GM12878 (cell line): ENCODE results near the gene ITGA1. TPM values are rescaled to one million over a fixed set of nuclear protein-coding genes. Genes with fewer than 3 reads are reported as not detected.

Experiments used
- ATAC-seq: fragments of 200-7000 bp; cut with Tn5 transposase; 3 replicates; pipeline ENCODE4 v1.9.1; 2020; ENCODE audit warnings: mild to moderate bottlenecking, moderate library complexity
- BruUV-seq: library from RNA; stranded (reverse); fragments of 400-500 nt; replicated peaks from 2 replicates; lab custom pipeline; 2021; lab: Mats Ljungman, UMichigan
- CTCF ChIA-PET: fragments of 300-600 bp; sonication (Branson Sonifier 250); formaldehyde crosslinking; extraction: SDS; loops from one replicate; lab custom pipeline; 2021; ENCODE audit warnings: inconsistent platforms; lab: Yijun Ruan, JAX
- POLR2A ChIA-PET: fragments of 350-600 bp; formaldehyde crosslinking; extraction: SDS; loops from one replicate; lab custom pipeline; 2021; ENCODE audit warnings: inconsistent platforms; lab: Charles Lee
- RAD21 ChIA-PET: fragments of 300-600 bp; sonication (Branson Sonifier 250); formaldehyde crosslinking; loops from one replicate; lab custom pipeline; 2023; ENCODE audit warnings: antibody characterized with exemption; ENCODE audit not compliant: unreplicated experiment; lab: Charles Lee
- SMC1A ChIA-PET: fragments of 300-600 bp; sonication (Branson Sonifier 250); formaldehyde crosslinking; loops from one replicate; lab custom pipeline; 2023; ENCODE audit not compliant: unreplicated experiment, uncharacterized antibody; lab: Charles Lee
- DNase-seq: peaks from one replicate; pipeline ENCODE4 v3.0.0-alpha.2; 2011; ENCODE audit warnings: low read depth, low spot score
- FAIRE-seq: peaks from 3 replicates; lab custom pipeline; 2011; peaks lifted over from hg19 to GRCh38; lab: Jason Lieb, UNC
- H2AFZ ChIP-seq: 2 replicates; pipeline ENCODE4 v1.6.0; 2011; ENCODE audit warnings: low read depth, low read length, control low read depth; ENCODE audit not compliant: control insufficient read depth
- H3K27ac ChIP-seq: 2 replicates; pipeline ENCODE4 v1.5.1; 2011; ENCODE audit warnings: control low read depth; ENCODE audit not compliant: control insufficient read depth, insufficient read depth
- H3K27me3 ChIP-seq, 2 experiments: replicated peaks in 1 of 2; 2 replicates each; pipeline versions ENCODE4 v1.6.0 to v1.6.1; 2011; ENCODE audit warnings: low read length in 1 of 2; ENCODE audit not compliant: control insufficient read depth in 2 of 2, insufficient read depth in 2 of 2
- H3K36me3 ChIP-seq, 2 experiments: 2 replicates each; pipeline ENCODE4 v1.5.1; 2011; ENCODE audit warnings: low read length in 1 of 2; ENCODE audit not compliant: control insufficient read depth in 2 of 2, insufficient read depth in 2 of 2
- H3K4me1 ChIP-seq: 2 replicates; pipeline ENCODE4 v1.6.1; 2011; ENCODE audit warnings: mild to moderate bottlenecking, low read length, moderate library complexity, mixed read lengths; ENCODE audit not compliant: control insufficient read depth, insufficient read depth
- H3K4me2 ChIP-seq: 2 replicates; pipeline ENCODE4 v1.6.0; 2011; ENCODE audit warnings: control low read depth; ENCODE audit not compliant: control insufficient read depth, insufficient read depth
- H3K4me3 ChIP-seq: fragments of 200-600 bp; sonication (generic); 2 replicates; pipeline ENCODE4 v1.5.1; 2016
- H3K79me2 ChIP-seq: 2 replicates; pipeline ENCODE4 v1.6.0; 2011; ENCODE audit warnings: low read length; ENCODE audit not compliant: control insufficient read depth, insufficient read depth
- H3K9ac ChIP-seq: 2 replicates; pipeline ENCODE4 v1.8.0; 2011; ENCODE audit warnings: low read length, control low read depth, mixed read lengths; ENCODE audit not compliant: control insufficient read depth, insufficient read depth
- H3K9me3 ChIP-seq: replicated peaks from 3 replicates; pipeline ENCODE4 v1.5.1; 2011; ENCODE audit warnings: mild to moderate bottlenecking, low read length; ENCODE audit not compliant: control insufficient read depth, insufficient read depth
- H4K20me1 ChIP-seq: 2 replicates; pipeline ENCODE4 v1.6.0; 2011; ENCODE audit not compliant: control insufficient read depth, insufficient read depth
- BHLHE40 ChIP-seq, 2 experiments: fragments of 450-650 bp in 1 of 2; IDR thresholded peaks; 2 replicates each; pipeline ENCODE4 v1.6.1; 2011 to 2017; ENCODE audit warnings: low read depth in 2 of 2, borderline replicate concordance in 1 of 2, improper control_type of control experiment in 1 of 2, low read length in 1 of 2, mild to moderate bottlenecking in 1 of 2
- CREB1 ChIP-seq: IDR thresholded peaks from 2 replicates; pipeline ENCODE4 v1.6.1; 2012; ENCODE audit warnings: low read depth, mild to moderate bottlenecking, inconsistent platforms
- ESRRA ChIP-seq: IDR thresholded peaks from 2 replicates; pipeline ENCODE4 v1.6.1; 2012; ENCODE audit warnings: mild to moderate bottlenecking, low read length, improper control_type of control experiment
- HDGF ChIP-seq: fragments of 450-650 bp; IDR thresholded peaks from 2 replicates; pipeline ENCODE4 v1.6.1; 2016; ENCODE audit warnings: antibody characterized with exemption
- JUND ChIP-seq: IDR thresholded peaks from 2 replicates; pipeline ENCODE4 v1.6.1; 2012; ENCODE audit warnings: low read depth, mild to moderate bottlenecking, low read length, improper control_type of control experiment, moderate library complexity
- MTA2 ChIP-seq: fragments of 450-650 bp; IDR thresholded peaks from 2 replicates; pipeline ENCODE4 v1.6.1; 2016; ENCODE audit warnings: low read depth, mild to moderate bottlenecking, moderate library complexity
- MYC ChIP-seq: IDR thresholded peaks from 2 replicates; pipeline ENCODE4 v1.6.1; 2011; ENCODE audit warnings: mild to moderate bottlenecking, low read length, moderate library complexity, inconsistent platforms; ENCODE audit not compliant: insufficient read depth, insufficient replicate concordance, insufficient read length, severe bottlenecking
- NBN ChIP-seq: fragments of 450-650 bp; IDR thresholded peaks from 2 replicates; pipeline ENCODE4 v1.6.1; 2016
- NR2F1 ChIP-seq: fragments of 450-650 bp; conservative IDR thresholded peaks from 2 replicates; pipeline ENCODE4 v1.6.1; 2017; ENCODE audit warnings: mild to moderate bottlenecking
- PAX5 ChIP-seq: IDR thresholded peaks from 2 replicates; pipeline ENCODE4 v1.6.1; 2011; ENCODE audit warnings: low read depth, low read length, borderline replicate concordance
- POU2F2 ChIP-seq: IDR thresholded peaks from 3 replicates; pipeline ENCODE4 v1.6.1; 2011; ENCODE audit warnings: low read depth, mild to moderate bottlenecking, low read length, borderline replicate concordance
- RFX5 ChIP-seq: IDR thresholded peaks from 2 replicates; pipeline ENCODE4 v1.6.1; 2011; ENCODE audit warnings: low read depth, low read length, improper control_type of control experiment
- SMAD5 ChIP-seq: IDR thresholded peaks from 2 replicates; pipeline ENCODE4 v1.6.1; 2016; ENCODE audit warnings: antibody characterized with exemption, low read depth
- SUZ12 ChIP-seq: fragments of 200-600 bp; sonication (generic); IDR thresholded peaks from one replicate; pipeline ENCODE4 v1.6.1; 2018; ENCODE audit warnings: antibody characterized with exemption, mild to moderate bottlenecking; ENCODE audit not compliant: unreplicated experiment
- ZNF217 ChIP-seq: fragments of 450-650 bp; IDR thresholded peaks from 2 replicates; pipeline ENCODE4 v1.6.1; 2017; ENCODE audit warnings: antibody characterized with exemption, mild to moderate bottlenecking
- WGBS: methylation state at CpG from one replicate; pipeline ENCODE4 v1.1.6; 2016; ENCODE audit warnings: low lambda C conversion rate; ENCODE audit not compliant: insufficient replicate concordance, insufficient coverage; ENCODE audit errors: missing lambda C conversion rate; 5-methylcytosine and 5-hydroxymethylcytosine counted together
- in situ Hi-C: fragments of 300-500 bp; cut with MboI; formaldehyde crosslinking; loops from 9 replicates; pipeline ENCODE4 v1.14.3; 2018; ENCODE audit warnings: mixed read lengths
- intact Hi-C: fragments of 100-400 bp; cut with micrococcal nuclease; formaldehyde crosslinking; loops from one replicate; pipeline ENCODE4 v1.14.2; 2022; ENCODE audit not compliant: unreplicated experiment
- polyA plus RNA-seq, 11 experiments: library from polyadenylated mRNA; depleted of rRNA in 4 of 11; unstranded in 6 of 11; stranded (reverse) in 5 of 11; fragments of >200 nt; fragmentation: Nextera tagmentation in 4 of 11; fragmentation: Illumina TruSeq in 1 of 11; extraction: Ambion mirVana in 4 of 11; extraction: Trizol in 1 of 11; gene quantifications; 1 replicate in 1 of 11; 2 replicates in 10 of 11; pipeline versions ENCODE4 v1.2.1 to v1.2.3, GENCODE V29; 2011 to 2016; ENCODE audit warnings: inconsistent platforms in 2 of 11, missing spikeins in 2 of 11, low read depth in 1 of 11
- total RNA-seq, 4 experiments: library from RNA; depleted of rRNA in 3 of 4; stranded (reverse); fragments of >200 nt in 3 of 4; fragmentation: Illumina TruSeq in 1 of 4; extraction: Trizol in 1 of 4; gene quantifications; 2 replicates each; pipeline versions ENCODE4 v1.2.1 to v1.2.3, GENCODE V29; 2013 to 2021
- TF ChIP-seq, protein P1 (sequence below): fragments of 450-650 bp; IDR thresholded peaks from 2 replicates; pipeline ENCODE4 v1.6.1; 2017; ENCODE audit warnings: borderline replicate concordance
- TF ChIP-seq, protein P2 (sequence below): IDR thresholded peaks from 2 replicates; pipeline ENCODE4 v1.6.1; 2011; ENCODE audit warnings: low read depth, low read length, improper control_type of control experiment, borderline replicate concordance

Gene ITGA1
- total and polyA plus RNA-seq, 10 of the 15 experiments (the other 5 are each of a cell fraction or from before 2014, with no cell fraction given), result 0.02 to 0.56 (median 0.19) TPM

DNA sequence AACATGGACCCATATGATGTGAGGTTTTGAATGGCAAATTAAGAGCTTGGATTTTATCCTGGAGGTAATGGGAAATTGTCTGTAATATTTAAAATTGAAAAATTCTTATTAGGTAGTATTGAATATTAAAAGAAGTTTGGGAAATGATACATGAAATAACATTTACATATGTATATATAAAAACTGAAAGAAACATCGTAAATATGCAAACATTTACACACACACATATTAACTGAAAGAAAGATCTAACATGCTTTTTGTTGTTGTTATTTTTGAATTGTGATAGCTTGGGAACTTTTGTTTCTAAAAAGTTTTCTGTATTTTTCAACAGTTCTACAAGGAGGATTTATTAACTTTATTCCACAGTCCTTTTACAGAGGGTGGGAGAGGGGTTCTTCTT, 118.6 kb downstream of the ITGA1 start (continued):
- TF ChIP-seq MYC (no peak), SMAD5 (no peak)

DNA sequence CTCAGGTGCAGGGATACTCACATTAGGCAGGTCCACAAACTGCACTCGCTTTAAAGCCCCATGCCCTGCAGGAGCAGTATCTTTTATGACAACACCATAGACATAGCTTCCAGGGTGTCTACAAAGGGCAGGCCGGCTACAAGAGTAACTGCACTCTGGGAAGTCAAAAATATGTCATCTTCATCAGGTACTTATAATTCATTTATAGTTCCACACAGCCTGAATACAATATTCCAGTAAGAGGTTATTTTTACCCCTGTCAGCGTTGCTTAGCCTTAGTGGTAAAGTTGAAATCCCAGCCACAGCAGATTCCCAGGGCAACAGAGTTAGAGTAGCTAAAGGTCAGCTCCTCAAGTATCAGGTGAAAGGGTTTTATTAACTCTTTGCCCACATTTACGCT, 119.1 kb downstream of the ITGA1 start:
- FAIRE-seq, result no peak
- Histone ChIP-seq H3K4me2 (no peak overlapping the region), H3K9ac (no peak overlapping the region), H3K9me3 (no peaks in the 10 kb centered on the region), H2AFZ (no peak overlapping the region), H3K36me3 (no peaks in the 10 kb centered on the region), H3K27ac (no peak overlapping the region), H3K79me2 (no peaks in the 10 kb centered on the region), H4K20me1 (no peaks in the 10 kb centered on the region), H3K4me3 (no peak overlapping the region), H3K4me1 (no peaks in the 10 kb centered on the region), H3K27me3 (no peaks in the 10 kb centered on the region)
- TF ChIP-seq BHLHE40 (IDR thresholded peaks at IDR 0.05; ENCODE audit: borderline replicate concordance in 1 of 2, low read depth in 2 of 2, low read length in 1 of 2) (no peak), HDGF (no peak)
- no peak for DNase-seq
- intact Hi-C loops, result no loop called here
- in situ Hi-C loops, result no loop called here
- ATAC-seq, result no peak
- ChIA-PET SMC1A (interaction anchor here (1.1 to 1.3 kb wide), 3 partner anchors 9 to 15 kb away, joined by 3 to 6 read pairs (median 3); no protein-coding TSS in a partner anchor), CTCF (interaction anchor here (1.4 to 2.6 kb wide), 3 partner anchors 8 to 213 kb away, joined by 3 to 14 read pairs (median 3); no protein-coding TSS in a partner anchor), POLR2A (no interaction called here), RAD21 (no interaction called here)
- 23% methylated on average over 4 of the region's 4 CpGs for WGBS
- no TSS peak for BruUV-seq

DNA sequence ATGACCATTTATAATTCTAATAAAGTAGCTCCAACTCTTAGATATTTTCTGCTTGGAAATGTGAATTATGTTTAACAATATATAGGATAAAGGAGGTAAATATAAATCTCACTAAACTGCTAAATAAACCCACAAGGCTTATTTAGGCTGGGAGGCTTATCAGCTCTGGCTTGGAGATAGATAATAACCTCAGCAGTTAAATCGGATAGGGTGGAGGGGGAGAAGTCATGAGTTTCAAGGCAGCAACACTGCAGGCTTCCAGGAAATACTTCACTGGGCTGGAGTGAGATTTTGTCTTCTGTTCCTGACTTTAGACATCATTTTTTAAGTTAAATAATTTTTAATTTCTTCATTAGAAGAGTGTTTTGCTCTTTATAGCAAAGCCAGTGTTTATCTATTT, 121.5 kb downstream of the ITGA1 start:
- FAIRE-seq, result no peak
- no peaks in the 10 kb centered on the region for H3K36me3 ChIP-seq
- in situ Hi-C loops, result no loop called here

More for the DNA sequence above, 121.5 kb downstream of the ITGA1 start:
- Histone ChIP-seq H3K9ac (no peak overlapping the region), H3K79me2 (no peaks in the 10 kb centered on the region), H3K4me2 (no peak overlapping the region), H3K27me3 (no peaks in the 10 kb centered on the region), H4K20me1 (no peaks in the 10 kb centered on the region), H3K4me3 (no peak overlapping the region), H3K4me1 (no peaks in the 10 kb centered on the region), H2AFZ (no peak overlapping the region), H3K9me3 (no peaks in the 10 kb centered on the region), H3K27ac (no peak overlapping the region)
- WGBS, result 5% methylated on average over 1 of the region's 1 CpG
- RAD21 ChIA-PET, result interaction anchor here (0.7 kb wide), 1 partner anchor 28 kb away, joined by 3 read pairs; no protein-coding TSS in a partner anchor
- BruUV-seq, result no TSS peak
- intact Hi-C loops, result no loop called here
- no peak for ATAC-seq
- POLR2A ChIA-PET, result no interaction called here
- SMC1A ChIA-PET, result no interaction called here
- CTCF ChIA-PET, result interaction anchor here (0.7 to 1.4 kb wide), 2 partner anchors 10 to 14 kb away, joined by 3 read pairs; no protein-coding TSS in a partner anchor
- no peak for TF ChIP-seq NR2F1
- TF ChIP-seq ZNF217, result no peak
- TF ChIP-seq, protein P1, sequence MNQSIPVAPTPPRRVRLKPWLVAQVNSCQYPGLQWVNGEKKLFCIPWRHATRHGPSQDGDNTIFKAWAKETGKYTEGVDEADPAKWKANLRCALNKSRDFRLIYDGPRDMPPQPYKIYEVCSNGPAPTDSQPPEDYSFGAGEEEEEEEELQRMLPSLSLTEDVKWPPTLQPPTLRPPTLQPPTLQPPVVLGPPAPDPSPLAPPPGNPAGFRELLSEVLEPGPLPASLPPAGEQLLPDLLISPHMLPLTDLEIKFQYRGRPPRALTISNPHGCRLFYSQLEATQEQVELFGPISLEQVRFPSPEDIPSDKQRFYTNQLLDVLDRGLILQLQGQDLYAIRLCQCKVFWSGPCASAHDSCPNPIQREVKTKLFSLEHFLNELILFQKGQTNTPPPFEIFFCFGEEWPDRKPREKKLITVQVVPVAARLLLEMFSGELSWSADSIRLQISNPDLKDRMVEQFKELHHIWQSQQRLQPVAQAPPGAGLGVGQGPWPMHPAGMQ, result no peak
- no peak for TF ChIP-seq PAX5
- TF ChIP-seq CREB1, result no peak
- no peak for TF ChIP-seq MTA2
- no peak for TF ChIP-seq POU2F2
- TF ChIP-seq JUND, result no peak
- TF ChIP-seq, protein P2, sequence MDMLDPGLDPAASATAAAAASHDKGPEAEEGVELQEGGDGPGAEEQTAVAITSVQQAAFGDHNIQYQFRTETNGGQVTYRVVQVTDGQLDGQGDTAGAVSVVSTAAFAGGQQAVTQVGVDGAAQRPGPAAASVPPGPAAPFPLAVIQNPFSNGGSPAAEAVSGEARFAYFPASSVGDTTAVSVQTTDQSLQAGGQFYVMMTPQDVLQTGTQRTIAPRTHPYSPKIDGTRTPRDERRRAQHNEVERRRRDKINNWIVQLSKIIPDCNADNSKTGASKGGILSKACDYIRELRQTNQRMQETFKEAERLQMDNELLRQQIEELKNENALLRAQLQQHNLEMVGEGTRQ, result no peak
- no peak for TF ChIP-seq SUZ12
- no peak for TF ChIP-seq ESRRA
- no peak for TF ChIP-seq RFX5
- no peak for TF ChIP-seq NBN
- DNase-seq, result no peak
